ENCODE measurements around the gene RNF150. TPM values are rescaled to one million over a fixed set of nuclear protein-coding genes. Genes with fewer than 3 reads are reported as not detected.

Gene RNF150
- polyA plus RNA-seq, 3 donors: 0.82 to 12.4 (median 3.0) TPM

DNA sequence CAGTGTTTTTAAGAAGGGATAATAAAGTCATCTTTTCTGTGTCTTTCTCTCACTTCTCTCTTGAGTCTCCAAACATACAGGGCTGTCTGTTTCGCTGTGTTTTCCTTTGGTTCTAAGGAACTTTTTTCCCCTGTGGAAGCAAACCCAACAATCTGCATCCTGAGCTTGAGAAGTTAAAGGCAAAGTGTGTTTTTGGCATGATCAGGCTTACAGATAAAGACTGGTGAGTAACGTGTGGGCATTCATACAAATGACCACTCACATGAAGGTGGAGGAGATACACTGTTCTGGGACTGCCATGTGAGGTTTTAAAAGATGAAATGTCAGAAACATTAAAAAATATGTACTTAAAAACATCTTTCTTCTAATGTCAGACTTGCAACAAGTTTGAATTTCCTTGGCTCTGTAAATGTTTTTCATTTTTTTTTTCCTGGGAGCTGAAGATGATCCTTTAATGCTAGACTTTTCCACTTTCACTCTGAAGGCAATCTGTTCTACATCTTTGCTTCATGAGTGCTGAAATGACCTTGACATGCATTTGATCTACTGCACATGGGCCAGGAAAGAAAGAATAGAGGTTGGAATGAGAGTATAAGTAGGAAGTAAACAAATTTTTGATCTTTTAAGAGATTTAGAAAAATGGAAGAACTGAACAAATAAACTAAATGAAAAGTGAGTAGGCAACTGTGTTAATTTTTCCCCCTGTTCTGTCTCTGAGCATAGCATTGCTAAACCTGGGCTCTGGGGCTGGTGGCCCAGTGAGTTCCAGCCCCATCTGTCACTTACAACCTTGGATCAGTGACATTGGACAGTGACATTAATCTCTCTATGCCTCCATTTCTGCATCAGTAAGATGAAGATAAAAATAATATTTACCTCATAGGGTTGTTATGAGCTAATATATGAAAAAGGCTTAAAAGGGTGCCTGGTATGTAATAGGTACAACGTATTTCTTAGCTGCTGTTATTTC is 226.0 kb downstream of the RNF150 start:
- WGBS, 3 donors: 66 to 70% (median 67%) methylated on average over 3 of the region's 3 CpGs
- no peak overlapping the region for H3K27ac ChIP-seq (ENCODE audit: low read depth, low read length)

GRCh38 chr4:140904904-140905303 is 228.4 kb downstream of the RNF150 start:
- no peak overlapping the region for H3K27ac ChIP-seq (ENCODE audit: low read depth, low read length)
- 58 to 69% (median 60%) methylated on average over 2 of the region's 2 CpGs for WGBS, 3 donors

- no peak overlapping the region for H3K27ac ChIP-seq (ENCODE audit: low read depth, low read length)
- WGBS, 3 donors: 65 to 72% (median 68%) methylated on average over 9 of the region's 9 CpGs
Measured at GRCh38 chr4:140903522-140904475, 229.5 kb downstream of the RNF150 start.

DNA sequence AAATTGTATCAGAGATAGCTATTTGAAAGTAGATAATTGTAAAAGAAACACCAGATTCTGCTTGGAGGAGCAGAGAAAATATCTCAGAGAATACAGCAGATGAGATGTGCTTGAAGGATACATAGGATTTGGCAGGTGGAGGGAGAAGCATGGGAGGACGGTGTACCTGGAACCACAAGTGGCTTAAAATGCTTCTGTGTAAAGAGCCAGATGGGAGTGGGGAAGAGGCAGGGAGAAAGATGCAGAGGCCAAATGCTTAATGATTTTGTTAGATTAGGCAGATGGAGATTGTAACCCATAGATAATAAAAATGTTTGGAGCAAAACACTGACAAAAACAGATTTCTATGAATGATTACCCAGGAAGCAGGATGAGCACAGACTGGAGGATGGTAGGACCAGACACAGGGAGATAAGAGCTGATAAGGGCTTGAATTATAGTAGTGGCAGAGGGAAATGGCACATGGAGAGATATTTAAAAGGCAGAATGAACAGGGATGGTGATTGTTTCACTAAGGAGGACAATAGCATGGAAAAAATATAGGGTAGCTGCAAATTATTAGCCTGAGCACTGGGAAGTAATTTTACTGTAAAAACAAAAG is 231.4 kb downstream of the RNF150 start:
- H3K27ac ChIP-seq (ENCODE audit: low read depth, low read length): no peak overlapping the region
- WGBS, 3 donors: 79 to 93% (median 93%) methylated on average over 1 of the region's 1 CpG

DNA sequence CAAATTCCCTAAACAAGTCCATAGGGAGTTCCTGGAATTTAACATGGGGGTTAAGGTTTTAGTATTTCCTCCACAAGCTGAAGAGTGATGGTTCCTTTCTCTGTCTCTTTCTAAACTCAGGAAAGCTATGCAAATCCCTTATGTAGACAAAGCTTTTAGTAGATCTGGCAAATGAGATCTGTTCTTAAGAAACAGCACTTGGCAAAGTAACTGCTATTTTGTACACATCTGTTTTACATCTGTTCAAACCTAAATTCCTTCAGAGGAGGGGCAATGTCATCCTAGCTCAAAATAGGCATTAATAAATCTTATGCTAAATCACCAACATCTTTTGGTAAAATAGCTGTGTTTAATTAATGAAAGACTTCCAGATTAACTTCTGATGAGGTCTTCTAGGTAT is 239.3 kb downstream of the RNF150 start:
- no peak overlapping the region for H3K27ac ChIP-seq (ENCODE audit: low read depth, low read length)

DNA sequence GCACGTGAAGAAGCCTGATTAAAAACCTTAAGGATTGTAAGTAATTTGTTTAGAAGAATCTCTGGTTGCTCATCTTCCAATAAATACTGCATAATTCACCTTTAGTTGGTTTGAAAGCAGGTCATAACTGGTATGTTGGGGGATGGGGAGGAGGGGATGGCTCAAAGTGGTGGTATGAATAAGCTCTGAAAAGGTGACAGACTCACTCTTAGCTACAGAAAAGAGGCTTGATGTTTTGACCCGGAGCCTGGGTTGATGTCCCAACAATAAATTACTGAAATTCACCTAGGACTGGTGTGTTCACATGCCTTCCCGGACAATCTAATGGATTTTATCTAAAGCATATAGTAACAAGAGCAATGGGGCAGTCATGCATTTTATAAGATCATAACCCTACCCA is 245.2 kb downstream of the RNF150 start:
- 71 to 78% (median 75%) methylated on average over 3 of the region's 3 CpGs for WGBS, 3 donors
- no peak overlapping the region for H3K27ac ChIP-seq (ENCODE audit: low read depth, low read length)

GRCh38 chr4:140887467-140887866 is 245.8 kb downstream of the RNF150 start:
- 73 to 78% (median 76%) methylated on average over 2 of the region's 2 CpGs for WGBS, 3 donors
- H3K27ac ChIP-seq (ENCODE audit: low read depth, low read length): no peak overlapping the region

DNA sequence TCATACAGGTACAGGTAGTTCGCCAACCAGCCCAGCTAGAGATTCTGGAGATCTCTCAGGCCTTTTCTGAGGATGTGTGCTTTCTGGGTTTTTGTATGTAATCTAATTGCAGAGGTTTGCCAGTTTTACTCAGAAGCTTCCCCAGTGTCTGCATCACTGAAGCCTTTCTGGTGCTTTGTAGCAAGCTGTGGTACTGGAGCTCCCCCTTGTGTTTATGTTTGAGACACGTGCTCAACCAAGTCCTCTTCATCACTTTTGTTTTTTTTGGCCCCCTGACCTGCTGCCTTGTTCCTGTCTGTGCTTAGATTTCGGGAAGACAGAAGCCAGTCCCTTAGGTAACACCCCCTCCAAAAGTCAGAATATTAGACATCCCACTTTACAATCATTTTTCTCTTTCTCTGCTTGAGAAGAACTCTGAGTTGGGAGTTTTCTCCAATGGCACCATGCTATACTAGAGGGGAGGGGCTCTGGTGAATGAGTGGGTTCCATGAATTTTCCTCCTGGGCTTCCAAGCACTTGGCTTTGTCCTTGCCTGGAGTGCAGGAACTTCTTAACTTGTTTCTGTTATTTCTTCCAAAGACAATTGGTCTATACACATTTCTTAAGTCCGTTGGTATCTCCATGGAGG is 248.7 kb downstream of the RNF150 start:
- WGBS, 3 donors: 51 to 59% (median 56%) methylated on average over 4 of the region's 4 CpGs
- no peak overlapping the region for H3K27ac ChIP-seq (ENCODE audit: low read depth, low read length)

DNA sequence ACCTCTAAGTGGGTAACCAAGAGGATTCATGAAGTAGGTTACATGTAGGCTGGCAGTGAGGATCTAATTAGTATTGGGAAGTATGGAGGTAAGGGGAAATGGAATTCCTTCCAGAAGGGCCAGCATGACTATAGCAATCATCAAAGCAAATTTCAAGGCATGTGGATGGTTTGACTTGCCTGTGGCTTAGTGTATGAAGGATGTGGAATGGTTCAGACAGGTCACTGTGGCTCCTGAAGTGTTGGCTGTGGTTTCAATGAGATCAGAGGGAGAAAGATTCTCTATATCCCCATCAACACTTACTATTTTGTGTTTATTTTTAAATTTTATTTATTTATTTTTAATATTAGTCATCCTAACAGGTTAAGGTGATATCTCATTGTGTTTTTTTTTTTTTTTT is 255.5 kb downstream of the RNF150 start:
- no peak overlapping the region for H3K27ac ChIP-seq (ENCODE audit: low read depth, low read length)

DNA sequence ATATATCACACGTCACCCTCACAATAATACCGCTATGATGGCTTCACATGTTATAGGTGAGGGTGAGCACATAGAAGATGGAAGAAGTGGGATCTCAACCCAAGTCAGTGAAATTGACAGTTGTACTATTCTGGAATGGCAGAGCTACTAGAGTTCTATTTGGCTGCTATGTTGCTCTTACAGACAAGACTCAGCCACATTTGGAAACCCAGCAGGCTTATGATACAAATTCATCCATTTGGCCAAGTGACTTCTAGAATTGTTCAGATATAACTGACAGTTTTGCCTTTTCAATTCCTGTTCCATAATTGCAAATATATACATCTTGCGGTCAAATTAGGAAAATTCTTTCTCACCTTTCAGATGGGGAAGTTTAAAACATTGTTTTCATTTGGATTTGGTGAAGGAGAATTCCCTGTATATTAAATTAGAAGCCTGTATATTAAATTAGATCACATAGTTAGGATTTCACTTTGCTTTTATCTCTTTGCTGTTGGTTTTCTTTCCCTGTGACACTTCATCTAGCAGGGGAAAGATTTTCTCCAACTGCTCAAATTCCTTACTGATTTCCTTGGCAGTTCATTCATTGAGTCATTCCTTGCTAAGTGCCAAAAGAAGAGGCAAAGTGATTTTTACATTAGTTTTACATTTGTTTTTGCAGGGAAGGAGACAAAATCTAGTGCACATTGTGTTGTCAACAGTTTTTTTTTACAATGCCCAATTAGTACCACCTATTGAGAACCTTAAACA is 256.5 kb downstream of the RNF150 start:
- WGBS, 3 donors: 87 to 96% (median 89%) methylated on average over 3 of the region's 3 CpGs
- H3K27ac ChIP-seq (ENCODE audit: low read depth, low read length): no peak overlapping the region

GRCh38 chr4:140875746-140876452 is 257.4 kb downstream of the RNF150 start:
- H3K27ac ChIP-seq (ENCODE audit: low read depth, low read length): no peak overlapping the region
- WGBS, 3 donors: 68 to 83% (median 73%) methylated on average over 1 of the region's 1 CpG

DNA sequence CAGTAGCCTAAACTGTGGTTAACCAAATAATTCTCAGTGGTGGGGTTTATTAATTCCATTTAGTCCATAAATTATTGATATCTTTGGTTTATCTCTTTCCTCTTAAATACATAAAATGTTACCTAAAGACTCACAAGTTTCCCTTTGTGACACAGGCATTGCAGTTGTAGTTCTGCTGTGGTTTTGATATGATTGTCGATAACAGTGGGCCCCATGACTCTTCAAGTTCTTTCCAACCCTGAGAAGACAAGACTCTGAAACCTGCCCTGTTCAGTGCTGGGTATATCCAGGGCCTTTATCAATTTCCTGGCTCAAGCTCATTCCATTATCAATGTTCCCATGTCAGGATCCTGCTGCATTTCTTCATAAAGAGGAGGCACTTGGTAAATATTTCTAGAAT is 259.2 kb downstream of the RNF150 start:
- 68 to 97% (median 75%) methylated on average over 1 of the region's 1 CpG for WGBS, 3 donors

DNA sequence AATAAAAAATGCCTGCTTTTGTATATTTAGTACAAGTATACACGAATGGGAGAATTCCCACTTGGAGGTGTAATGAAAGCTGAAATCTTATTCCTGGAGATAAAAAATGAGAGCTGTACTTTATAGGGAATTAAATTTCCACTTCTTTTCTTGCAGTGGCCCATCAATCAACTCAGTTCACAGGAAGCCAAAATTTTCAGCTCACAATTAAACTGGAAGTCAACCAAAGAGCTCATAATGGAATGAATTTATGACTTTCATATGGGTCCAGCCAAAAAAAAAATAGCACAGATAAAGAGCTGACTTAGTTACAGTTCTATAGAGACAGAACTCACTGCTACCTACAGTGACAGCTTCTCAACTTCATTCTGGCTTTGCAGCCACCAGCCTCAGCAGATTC is 261.9 kb downstream of the RNF150 start:
- H3K27ac ChIP-seq (ENCODE audit: low read depth, low read length): no peak overlapping the region
- 44 to 62% (median 56%) methylated on average over 1 of the region's 1 CpG for WGBS, 3 donors

More for the DNA sequence above, 259.2 kb downstream of the RNF150 start:
- H3K27ac ChIP-seq (ENCODE audit: low read depth, low read length): no peak overlapping the region

DNA sequence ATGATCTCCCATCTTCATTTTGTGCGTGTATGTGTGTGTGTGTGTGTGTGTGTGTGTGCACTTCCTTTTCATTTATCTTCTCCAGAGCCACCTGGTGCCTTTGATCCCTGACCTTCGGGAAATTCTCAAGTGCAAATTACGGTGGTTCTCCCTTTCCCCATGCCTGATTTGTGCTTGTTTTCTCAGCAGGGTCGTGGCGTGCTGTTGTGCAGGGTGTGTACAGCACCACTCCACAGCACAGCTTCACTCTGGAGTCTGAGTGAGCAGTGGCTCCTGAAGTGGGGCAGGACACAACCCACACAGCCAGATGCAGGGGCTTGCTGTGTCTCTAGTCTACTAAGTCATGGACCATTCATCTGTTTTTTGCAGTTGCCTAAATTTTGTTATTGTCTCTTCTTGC is 262.8 kb downstream of the RNF150 start:
- WGBS, 3 donors: 46 to 75% (median 69%) methylated on average over 5 of the region's 5 CpGs

DNA sequence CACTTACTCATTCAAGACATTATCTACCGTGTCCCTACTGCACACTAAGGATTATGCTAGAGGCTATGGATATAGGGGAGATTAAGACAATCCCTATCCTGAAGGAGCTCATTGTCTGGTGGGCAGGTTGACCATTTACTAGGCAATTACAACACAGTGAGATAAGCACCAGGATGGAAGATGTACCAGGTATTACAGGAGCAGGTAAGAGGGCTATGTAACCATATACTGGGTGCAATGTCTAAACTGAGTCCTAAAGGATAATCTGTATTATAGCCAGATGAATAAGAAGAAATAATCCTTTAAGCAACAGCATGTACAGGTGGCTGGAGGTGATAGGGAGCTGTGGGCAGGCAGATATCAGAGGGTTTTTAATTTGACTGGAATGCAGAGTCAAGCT is 263.8 kb downstream of the RNF150 start:
- H3K27ac ChIP-seq (ENCODE audit: low read depth, low read length): no peak overlapping the region
- WGBS, 3 donors: 88 to 93% (median 89%) methylated on average over 1 of the region's 1 CpG

More for the DNA sequence above, 262.8 kb downstream of the RNF150 start:
- no peak overlapping the region for H3K27ac ChIP-seq (ENCODE audit: low read depth, low read length)

GRCh38 chr4:140867356-140867755 is 265.9 kb downstream of the RNF150 start:
- 82 to 96% (median 88%) methylated on average over 3 of the region's 3 CpGs for WGBS, 3 donors
- no peak overlapping the region for H3K27ac ChIP-seq (ENCODE audit: low read depth, low read length)

GRCh38 chr4:140866492-140867005 is 266.7 kb downstream of the RNF150 start:
- no peak overlapping the region for H3K27ac ChIP-seq (ENCODE audit: low read depth, low read length)
- WGBS, 3 donors: 71 to 91% (median 86%) methylated on average over 5 of the region's 5 CpGs

All from adipose tissue (tissue), 3 donors.